Heart left ventricle (tissue), 13 donors: ENCODE results near the gene AGXT.

ENCODE experiments used
- POLR2A ChIP-seq, 2 donors: fragments of 450-650 bp; IDR thresholded peaks; one replicate each; pipeline ENCODE4 v1.6.1; 2017; ENCODE audit warnings: antibody characterized with exemption in 2 of 2, mild to moderate bottlenecking in 2 of 2, moderate library complexity in 2 of 2
- TF ChIP-seq, protein P1 (sequence below), 12 donors: fragments of 200-600 bp; sonication (generic) in 4 of 12; IDR thresholded peaks; one replicate each; pipeline versions ENCODE4 v1.5.0 to v1.8.0; 2018 to 2022; ENCODE audit warnings: antibody characterized with exemption in 12 of 12, mild to moderate bottlenecking in 5 of 12
- donor health status: ischemic (EF 13 %, LVEDD 7.1; RV severe dilation, severe dysfunction).
- donor health status: DM: no; HTN: yes; CAD: no.
- donor health status: DM: no; HTN: no; CAD: no.
- donor health status: ischemic (EF 25% LVEDD 6.9; RV normal size, moderate dysfunction).
- donor health status: ischemic (EF 25% LVEDD 5.7; RV mildly dilated, moderate dysfunction).
- donor health status: ischemic (EF 35%, LVEDD 5.7; RV mildly dilated, moderate dysfunction).
- donor health status: nonischemic (EF 11% LVEDD 7.7; RV severe dilation, severe dysfunction).
- donor health status: DM: yes; HTN: yes; CAD: no.
- donor health status: PGD.
- donor health status: ischemic (EF 29% LVEDD 5.4; RV normal size, mild dysfunction).
- donor health status: nonischemic (EF 23%, LVEDD 6.1; RV moderate dilation, normal function).

DNA sequence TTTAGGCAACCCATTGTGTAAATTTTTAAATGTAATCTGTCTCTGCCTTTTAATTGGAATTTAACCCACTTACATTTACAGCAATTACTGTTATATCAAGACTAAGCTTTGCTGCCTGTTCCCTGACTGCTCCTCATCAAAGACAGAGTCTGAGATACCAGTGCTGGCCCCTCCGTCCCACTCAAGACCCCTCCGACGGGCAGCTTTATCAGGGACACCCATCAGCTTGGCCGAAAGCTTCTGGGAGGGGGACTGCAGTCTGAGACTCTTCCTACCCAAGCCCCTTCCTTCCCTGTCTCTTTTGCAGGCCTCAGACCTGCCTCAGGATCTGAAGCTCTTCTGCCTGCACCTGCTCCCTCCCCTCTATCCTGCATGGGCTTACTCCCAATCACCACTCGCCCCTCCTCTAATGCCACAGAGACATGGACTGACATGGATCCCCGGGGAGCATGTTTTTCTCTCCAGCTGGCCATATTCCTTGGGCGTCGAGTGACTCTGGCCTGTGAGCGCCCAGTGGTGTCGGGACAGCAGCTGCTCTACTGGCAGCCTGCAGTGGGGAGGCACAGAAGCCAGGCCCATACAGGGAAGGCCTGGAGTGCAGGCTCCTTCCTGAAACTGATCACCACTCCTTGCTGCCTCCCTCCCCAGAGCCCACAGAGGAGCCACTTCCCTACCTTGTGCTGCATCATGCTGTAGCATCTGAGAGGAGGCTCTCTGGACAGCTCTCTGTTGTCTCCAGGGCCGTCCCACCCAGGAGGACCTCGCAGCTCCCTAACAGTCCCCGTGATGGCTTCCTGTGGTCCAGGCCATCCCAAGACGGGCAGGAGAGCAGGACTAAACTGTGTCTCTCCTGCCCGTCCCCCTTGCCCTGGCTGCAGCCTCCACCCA is 44.9 kb upstream of the AGXT start:
- TF ChIP-seq, protein P1, sequence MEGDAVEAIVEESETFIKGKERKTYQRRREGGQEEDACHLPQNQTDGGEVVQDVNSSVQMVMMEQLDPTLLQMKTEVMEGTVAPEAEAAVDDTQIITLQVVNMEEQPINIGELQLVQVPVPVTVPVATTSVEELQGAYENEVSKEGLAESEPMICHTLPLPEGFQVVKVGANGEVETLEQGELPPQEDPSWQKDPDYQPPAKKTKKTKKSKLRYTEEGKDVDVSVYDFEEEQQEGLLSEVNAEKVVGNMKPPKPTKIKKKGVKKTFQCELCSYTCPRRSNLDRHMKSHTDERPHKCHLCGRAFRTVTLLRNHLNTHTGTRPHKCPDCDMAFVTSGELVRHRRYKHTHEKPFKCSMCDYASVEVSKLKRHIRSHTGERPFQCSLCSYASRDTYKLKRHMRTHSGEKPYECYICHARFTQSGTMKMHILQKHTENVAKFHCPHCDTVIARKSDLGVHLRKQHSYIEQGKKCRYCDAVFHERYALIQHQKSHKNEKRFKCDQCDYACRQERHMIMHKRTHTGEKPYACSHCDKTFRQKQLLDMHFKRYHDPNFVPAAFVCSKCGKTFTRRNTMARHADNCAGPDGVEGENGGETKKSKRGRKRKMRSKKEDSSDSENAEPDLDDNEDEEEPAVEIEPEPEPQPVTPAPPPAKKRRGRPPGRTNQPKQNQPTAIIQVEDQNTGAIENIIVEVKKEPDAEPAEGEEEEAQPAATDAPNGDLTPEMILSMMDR (IDR thresholded peaks at IDR 0.05): no peak
- TF ChIP-seq POLR2A (IDR thresholded peaks at IDR 0.05): no peak
